Urinary bladder (tissue), 4 donors: Measurements from ENCODE around the gene PYGM. TPM values are rescaled to one million over a fixed set of nuclear protein-coding genes. Genes with fewer than 3 reads are reported as not detected.

Source experiments
- DNase-seq: peaks from one replicate; pipeline ENCODE4 v3.0.0-alpha.2; 2015; ENCODE audit errors: extremely low spot score
- H3K27ac ChIP-seq: one replicate; pipeline ENCODE4 v1.5.1; 2013; ENCODE audit warnings: low read depth, mild to moderate bottlenecking, moderate library complexity
- H3K36me3 ChIP-seq: one replicate; pipeline ENCODE4 v1.6.1; 2013; ENCODE audit warnings: mild to moderate bottlenecking, moderate library complexity; ENCODE audit not compliant: insufficient read depth
- H3K4me1 ChIP-seq: one replicate; pipeline ENCODE4 v1.6.1; 2013; ENCODE audit warnings: mild to moderate bottlenecking, moderate library complexity; ENCODE audit not compliant: insufficient read depth
- H3K4me3 ChIP-seq: one replicate; pipeline ENCODE4 v1.5.1; 2013; ENCODE audit warnings: low read depth, low read length
- WGBS: extraction: QIAGEN DNeasy Blood & Tissue Kit; methylation state at CpG from one replicate; pipeline ENCODE4 v1.1.7; 2013; 5-methylcytosine and 5-hydroxymethylcytosine counted together
- polyA plus RNA-seq: library from polyadenylated mRNA; stranded (reverse); fragments of 200-250 nt; gene quantifications from one replicate; pipeline ENCODE4 v1.2.3, GENCODE V29; 2013
- total RNA-seq: library from RNA; depleted of rRNA; stranded (reverse); fragments of >200 nt; gene quantifications from one replicate; pipeline ENCODE4 v1.2.3, GENCODE V29; 2014
- donor health status: healthy with polysubstance abuse.
- donor health status: healthy.

PYGM gene
- total and polyA plus RNA-seq, 2 donors: 15.1 to 33.6 TPM

DNA sequence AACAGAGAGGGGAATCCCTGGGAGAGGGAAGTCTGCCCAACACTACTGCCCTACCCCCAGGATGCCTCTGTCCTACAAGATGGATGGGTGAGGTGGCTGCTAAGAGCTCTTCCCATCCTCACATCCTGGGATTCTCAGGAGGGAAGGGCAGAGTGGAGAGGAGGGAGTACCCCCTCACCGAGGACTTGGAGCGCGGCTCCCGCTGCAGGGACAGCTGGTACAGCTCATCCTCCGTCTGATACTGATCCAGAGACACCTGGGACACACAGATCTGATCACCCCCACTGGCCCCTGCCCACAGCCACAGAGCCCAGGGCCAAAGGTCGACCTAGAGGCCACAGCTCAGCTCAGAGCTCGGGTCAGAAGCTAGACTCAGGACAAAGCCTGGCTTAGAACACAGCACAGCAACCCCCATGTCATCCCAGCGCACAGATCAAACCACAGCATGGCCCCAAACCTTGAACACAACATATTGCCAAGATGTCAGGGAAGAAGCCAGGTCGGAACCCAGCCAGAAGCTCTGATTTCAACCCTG is 24.0 kb downstream of the PYGM start:
- no peaks in the 10 kb centered on the region for H3K36me3 ChIP-seq
- H3K4me1 ChIP-seq: no peaks in the 10 kb centered on the region
- 82% methylated on average over 9 of the region's 9 CpGs for WGBS
- no peak overlapping the region for H3K4me3 ChIP-seq
- H3K27ac ChIP-seq: no peak overlapping the region
- no peak for DNase-seq

DNA sequence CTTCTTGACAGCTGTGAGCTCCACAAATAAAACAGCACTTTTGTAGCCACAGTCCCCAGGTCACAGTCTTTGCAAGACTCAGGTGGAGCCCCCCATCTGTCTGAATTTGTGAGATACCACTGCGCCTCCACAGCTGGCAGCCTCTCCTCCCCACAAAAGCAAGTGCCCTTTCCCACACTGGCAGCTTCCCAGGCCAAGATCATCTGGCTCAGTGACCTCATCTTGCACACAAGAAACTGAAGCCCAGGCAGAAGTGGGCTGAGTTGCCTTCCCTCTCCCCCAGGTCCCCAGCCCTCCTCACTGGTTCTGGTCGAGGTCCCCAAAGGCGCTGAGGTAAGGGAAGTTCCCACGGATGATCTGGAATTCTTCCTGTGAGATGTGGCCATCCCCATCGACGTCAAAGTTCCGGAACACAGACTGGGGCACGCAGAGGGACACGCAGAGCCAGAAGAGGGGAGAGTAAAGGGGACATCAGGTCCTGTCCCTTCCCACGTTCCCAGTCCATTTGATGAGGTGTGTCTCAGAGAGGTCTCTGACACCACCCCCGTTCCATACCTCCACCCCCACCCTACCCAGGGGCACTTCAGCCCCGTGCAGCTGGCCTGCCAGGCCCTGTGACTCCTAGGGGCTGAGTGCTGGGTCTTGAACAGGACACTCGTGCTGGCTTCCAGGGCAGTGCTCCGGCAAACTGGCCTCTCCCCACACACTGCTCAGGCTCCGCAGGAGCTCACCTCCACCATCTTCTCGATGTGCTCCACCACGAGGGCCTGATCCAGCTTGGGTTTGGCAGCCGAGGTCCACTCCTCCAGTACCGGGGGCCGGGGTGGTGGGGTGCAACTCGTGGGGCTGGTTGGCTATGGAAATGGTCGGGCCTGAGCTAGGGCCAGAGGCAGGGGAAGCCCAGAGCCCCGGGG is 24.7 kb downstream of the PYGM start:
- 79% methylated on average over 23 of the region's 23 CpGs for WGBS
- H3K4me1 ChIP-seq: no peaks in the 10 kb centered on the region
- no peak for DNase-seq
- H3K36me3 ChIP-seq: no peaks in the 10 kb centered on the region
- H3K4me3 ChIP-seq: no peak overlapping the region
- no peak overlapping the region for H3K27ac ChIP-seq

DNA sequence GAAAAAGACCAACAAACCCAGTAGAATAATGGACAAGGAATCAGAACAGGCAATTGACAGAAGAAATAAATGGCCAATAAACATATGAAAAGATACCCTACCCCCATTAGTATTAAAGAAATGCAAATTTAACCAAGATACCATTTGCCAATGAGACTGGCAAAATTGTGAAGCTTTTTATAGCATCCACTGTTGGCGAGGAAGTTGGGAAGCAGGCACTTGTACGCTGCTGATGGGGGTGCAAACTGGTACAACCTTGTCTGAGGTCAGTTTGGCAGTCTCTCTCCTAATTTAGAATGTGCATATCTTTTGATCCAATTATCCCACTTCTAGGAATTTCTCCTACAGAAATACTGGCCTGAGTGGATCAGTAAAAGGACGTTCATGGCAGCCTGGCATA is 28.2 kb downstream of the PYGM start:
- WGBS: 87% methylated on average over 3 of the region's 3 CpGs

DNA sequence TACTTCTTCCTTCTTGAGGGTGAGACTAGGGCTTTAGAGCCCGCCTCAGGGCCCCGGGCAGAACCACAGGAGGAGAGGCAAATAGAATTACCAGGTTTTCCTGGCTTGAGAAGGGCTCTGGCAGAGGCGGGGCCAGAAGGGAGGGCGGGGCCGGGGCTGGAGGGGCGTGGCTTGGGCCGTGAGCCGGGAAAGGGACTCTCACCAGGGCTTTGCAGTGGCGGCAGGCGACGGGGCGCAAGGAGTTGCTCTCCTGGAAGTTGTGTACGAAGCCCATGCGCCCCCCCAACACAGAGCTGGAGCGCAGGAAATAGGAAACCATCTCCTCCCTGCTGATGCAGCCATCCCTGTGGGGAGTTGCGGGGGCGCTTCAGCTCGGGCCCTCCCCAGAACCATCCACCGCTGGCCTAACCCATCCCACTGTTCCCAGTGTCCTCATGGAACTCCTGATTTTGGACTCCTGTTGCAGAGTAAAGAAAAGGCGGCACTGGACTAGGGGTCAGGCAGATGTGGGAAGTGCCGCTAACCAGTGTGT is 29.9 kb downstream of the PYGM start:
- no peak for DNase-seq
- no peak overlapping the region for H3K4me3 ChIP-seq
- H3K27ac ChIP-seq: no peak overlapping the region
- WGBS: 41% methylated on average over 21 of the region's 21 CpGs
- no peaks in the 10 kb centered on the region for H3K4me1 ChIP-seq
- no peaks in the 10 kb centered on the region for H3K36me3 ChIP-seq

More for the DNA sequence above, 28.2 kb downstream of the PYGM start:
- Histone ChIP-seq H3K27ac (no peak overlapping the region), H3K36me3 (no peaks in the 10 kb centered on the region), H3K4me1 (no peaks in the 10 kb centered on the region), H3K4me3 (no peak overlapping the region)
- no peak for DNase-seq

DNA sequence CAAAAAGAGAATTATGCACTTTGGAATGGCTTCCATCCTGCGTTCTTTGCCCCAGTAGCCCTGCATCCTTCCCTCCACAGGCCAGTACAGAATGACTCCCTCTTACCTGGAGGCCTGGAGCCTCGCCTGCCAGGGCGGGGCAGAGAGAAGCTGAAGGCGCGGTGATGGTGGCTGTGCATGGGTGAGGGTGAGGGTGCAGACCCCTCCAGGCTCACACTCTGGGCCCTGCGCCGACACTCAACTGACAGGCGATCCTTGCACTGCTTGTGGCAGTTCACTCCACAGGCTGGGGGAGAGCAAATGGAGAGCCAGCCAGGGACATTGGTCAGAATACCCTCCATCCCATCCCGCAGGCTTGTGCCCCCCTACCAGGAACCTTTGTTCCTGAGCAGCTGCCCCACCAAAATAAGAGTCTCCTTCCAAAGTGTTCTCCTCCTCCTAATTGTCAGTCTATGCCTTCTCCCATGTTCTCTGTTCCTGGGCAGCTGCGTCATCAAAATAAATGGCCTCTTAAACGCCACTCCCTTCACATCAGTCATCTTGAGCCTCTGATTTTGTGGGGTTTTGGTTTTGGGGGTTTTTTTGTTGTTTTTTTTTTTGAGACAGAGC is 30.9 kb downstream of the PYGM start:
- DNase-seq: no peak
- WGBS: 94% methylated on average over 11 of the region's 11 CpGs
- Histone ChIP-seq H3K4me1 (no peaks in the 10 kb centered on the region), H3K36me3 (no peaks in the 10 kb centered on the region), H3K27ac (no peak overlapping the region), H3K4me3 (no peak overlapping the region)

DNA sequence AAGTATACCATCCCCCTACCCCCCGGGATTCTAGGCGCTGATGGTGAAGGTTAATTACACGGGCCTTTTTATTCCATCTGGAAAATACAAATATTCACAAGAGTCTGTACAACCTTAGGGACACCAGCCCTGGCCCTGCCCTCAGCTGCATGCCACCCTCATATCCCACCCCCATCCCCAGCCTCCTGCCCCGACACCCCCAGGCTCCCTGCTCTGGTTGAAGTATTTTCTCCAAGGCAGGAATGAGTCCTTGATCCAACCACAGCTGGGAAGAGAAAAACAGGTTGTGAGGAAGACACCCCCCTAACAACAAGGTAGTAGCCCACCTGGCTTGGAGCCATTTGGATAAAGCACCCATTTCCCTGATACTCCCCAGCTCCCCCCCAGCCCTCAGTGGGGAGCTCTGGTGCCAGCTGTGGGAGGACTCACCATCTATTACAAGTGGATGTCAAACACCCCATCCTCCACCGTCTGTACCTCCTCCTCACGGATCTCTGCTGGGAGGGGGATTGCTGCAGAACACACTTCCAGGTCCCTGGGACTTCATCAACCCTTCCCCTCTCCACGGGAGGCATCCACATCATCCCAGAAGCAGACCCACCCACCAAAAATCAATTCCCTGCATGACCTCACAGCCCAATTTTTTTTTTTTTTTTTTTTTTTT is 32.8 kb downstream of the PYGM start:
- WGBS: 76% methylated on average over 7 of the region's 7 CpGs
- DNase-seq: no peak
- H3K27ac ChIP-seq: no peak overlapping the region
- no peaks in the 10 kb centered on the region for H3K4me1 ChIP-seq
- no peak overlapping the region for H3K4me3 ChIP-seq
- no peaks in the 10 kb centered on the region for H3K36me3 ChIP-seq

DNA sequence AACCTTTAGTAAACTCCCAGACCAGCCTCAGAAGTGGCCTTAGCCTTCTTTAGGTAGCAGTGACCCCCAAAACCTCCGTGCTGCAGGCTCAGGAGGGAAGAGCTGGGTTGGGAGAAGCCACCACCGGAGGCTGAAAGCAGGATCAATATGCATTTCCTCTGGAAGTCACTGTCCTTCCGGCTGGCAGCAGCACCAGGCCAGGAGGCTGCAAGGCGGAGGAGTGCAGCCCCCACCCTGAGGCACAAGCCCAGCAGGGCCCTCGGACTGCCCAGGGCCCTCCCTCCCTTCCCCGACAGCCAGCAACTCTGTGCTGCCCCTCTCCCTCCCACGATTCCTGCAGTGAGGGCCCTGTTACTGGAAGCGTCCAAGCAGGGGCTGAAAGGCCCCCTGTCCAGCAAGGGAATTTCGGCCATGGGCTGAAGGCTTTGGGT is 33.5 kb downstream of the PYGM start:
- Histone ChIP-seq H3K4me3 (no peak overlapping the region), H3K27ac (no peak overlapping the region), H3K4me1 (no peaks in the 10 kb centered on the region), H3K36me3 (no peaks in the 10 kb centered on the region)
- no peak for DNase-seq
- 40% methylated on average over 9 of the region's 9 CpGs for WGBS

DNA sequence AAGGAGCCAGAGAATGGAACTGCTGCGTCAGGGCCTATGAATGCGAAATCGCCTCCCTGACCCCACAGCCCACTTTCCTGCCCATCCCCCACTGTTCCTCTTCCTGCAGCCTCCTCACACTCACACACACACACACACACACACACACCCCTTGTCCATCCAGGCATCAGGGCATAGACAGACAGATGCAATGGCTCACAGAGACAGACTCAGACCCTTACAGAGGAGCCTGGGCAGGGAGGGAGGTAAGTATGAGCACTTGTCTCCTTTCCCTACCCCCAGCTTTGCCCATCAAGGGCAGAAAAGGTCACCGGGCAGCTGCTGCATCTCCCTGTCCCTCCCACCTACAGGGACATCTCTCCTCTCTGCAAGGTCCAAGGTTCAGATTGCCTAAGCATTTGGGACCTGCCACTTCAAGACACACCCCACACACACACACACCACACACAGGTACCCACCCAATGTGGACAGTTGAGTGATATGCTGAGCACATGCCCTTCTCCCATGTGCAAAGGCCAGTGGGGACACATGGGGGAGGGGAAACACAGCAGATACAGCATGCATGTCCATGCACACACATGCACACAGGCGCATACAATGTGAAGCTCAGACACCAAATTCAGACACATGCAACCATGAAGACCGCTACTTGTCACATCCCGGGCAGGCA is 34.8 kb downstream of the PYGM start:
- no peak for DNase-seq
- 75% methylated on average over 7 of the region's 7 CpGs for WGBS
- no peaks in the 10 kb centered on the region for H3K36me3 ChIP-seq
- no peak overlapping the region for H3K27ac ChIP-seq
- H3K4me1 ChIP-seq: no peaks in the 10 kb centered on the region
- no peak overlapping the region for H3K4me3 ChIP-seq

DNA sequence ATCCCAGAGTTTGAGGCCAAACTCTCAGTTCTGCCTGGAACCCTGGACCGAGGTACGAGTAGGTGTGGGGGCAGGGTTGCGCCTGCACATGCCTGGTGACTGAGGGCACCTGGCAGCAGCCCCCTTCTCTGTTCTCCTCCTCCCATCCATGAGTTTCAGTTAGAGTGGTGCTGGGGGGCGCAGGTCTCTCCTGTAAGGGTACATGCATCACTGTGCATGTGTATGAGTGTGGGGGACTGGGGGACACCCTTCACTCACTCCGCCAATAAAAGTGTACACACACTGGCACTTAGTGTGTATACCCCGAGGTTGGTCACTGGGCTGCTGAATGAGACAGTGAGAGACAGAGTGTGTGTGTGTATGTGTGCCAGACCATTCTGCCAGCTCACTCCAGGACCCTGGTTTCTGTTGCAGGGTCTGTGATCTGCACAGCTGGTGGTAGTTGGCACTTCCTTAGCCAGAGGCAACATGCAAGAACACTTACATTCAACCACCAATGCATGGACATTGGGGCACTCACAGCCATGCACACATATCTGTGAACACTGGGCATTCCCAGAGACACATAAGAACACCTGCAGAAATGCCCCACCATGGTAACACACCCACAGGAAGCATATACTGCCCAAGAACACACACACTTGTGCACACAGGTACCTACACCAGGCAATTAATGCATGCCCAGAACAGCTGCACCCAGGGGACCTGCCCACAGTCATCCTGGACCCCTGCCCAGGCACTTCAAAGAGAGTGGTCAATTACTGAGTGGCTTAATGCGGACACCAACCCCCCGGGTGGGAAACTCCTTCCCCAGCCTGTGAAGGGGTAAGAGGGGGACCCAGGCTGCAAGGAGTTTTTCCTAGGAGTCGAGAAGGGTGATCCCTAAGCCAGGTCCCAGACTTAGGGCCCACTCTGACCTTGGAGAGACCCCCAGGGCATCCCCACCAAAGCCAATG is 35.6 kb downstream of the PYGM start:
- no peak overlapping the region for H3K4me3 ChIP-seq
- H3K27ac ChIP-seq: no peak overlapping the region
- WGBS: 62% methylated on average over 9 of the region's 9 CpGs
- H3K36me3 ChIP-seq: no peaks in the 10 kb centered on the region
- H3K4me1 ChIP-seq: no peaks in the 10 kb centered on the region
- no peak for DNase-seq

DNA sequence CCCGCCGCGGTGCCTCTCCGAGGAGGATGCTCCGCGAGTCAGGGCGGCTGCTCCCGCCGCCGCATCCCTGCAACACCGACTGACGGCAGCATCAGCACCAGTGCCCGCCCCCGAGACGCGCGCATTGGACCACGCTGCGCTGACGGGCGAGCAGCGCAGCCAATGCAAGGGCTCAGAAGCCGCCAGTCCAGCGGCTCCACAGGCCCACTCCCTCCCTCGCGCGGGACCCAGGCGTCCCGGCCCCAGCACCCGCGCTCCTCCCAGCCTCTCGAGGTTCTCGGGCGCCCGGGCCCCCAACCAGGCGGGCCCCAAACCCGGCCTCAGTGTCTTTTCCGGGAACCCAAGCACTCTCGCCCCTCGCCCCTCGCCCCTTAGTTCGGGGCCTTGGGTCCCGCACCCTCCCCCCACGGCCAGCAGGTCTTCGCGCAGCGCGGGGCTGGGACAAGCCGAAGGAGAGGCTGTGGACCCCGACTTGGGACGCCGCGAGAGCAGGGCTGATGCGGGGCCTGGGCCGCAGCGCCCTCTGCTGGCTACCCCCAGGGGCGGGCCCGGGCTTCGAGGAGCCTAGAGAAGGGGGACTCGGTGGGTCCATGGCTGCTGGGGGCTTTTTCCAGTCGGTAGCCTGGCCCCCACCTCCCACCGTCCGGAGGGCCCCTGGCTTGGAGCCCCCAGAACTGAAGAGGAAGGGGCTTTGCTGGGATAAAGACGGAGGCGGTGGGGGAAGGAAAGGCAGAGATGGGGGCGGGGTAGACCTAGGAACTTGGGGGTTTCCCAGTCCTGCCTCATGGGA is 36.5 kb downstream of the PYGM start, which contains the start of gene NRXN2:
NRXN2 (minus strand) TSS at position 81 of the 790 bp plus-strand sequence. CDS start 9,498 bp downstream, outside the sequence.
- Histone ChIP-seq H3K4me3 (peak within 1 kb of the TSS; percentile 71), H3K36me3 (no peaks in the 10 kb centered on the region), H3K4me1 (no peaks in the 10 kb centered on the region), H3K27ac (no peak within 1 kb of the TSS)
- DNase-seq: peak; percentile 53
- WGBS: 3% methylated on average over 66 of the region's 66 CpGs

DNA sequence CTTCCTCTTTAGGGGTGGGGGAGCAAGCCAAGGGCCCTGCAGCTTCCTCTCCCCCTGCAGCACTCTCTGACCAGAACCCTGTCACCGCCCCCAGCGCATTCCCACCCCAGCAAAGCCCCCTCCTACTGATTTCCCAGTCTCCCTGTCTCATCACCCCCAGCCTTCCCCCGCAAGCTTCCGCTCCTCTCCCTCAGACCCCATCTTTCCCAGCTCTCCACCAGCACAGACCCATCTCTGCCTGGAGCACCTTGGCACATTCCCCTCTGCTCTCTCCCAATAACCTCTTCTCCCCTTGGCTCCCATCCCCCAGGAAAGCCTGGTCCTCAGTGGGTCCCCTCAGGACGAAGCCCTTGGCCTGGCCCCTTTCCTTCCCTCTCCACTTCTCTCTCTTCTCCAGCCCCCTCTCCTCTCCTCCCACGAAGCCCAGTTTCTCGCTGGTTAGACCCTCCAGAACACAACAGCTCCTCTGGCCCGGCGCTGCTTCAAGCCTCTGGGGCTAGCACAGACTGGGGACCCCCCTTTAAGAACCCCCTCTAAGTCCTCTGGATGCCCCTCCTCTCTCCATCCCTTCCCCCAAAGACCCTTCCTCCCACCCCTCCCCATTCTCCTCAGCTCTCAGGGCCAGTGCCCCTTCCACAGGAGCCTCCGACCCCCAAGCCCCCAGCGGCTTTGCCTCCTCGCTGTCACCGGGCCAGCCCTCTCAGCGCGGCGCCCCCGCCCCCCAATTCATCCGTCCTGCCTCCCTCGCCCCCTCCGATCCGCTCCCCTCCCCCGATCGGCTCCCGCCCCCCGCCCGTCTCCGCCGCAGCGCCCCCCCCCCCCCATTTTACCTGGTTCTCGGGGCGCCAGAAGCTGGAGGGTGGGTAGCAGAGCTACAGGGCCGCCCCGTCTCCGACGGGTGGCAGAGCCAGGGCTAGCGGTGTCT is 37.4 kb downstream of the PYGM start:
- no peak for DNase-seq
- H3K27ac ChIP-seq: no peak overlapping the region
- no peak overlapping the region for H3K4me3 ChIP-seq
- no peaks in the 10 kb centered on the region for H3K36me3 ChIP-seq
- H3K4me1 ChIP-seq: no peaks in the 10 kb centered on the region
- WGBS: 8% methylated on average over 35 of the region's 36 CpGs
